B cell (primary cell): Measurements from ENCODE around the gene DBR1. TPM values are rescaled to one million over a fixed set of nuclear protein-coding genes. Genes with fewer than 3 reads are reported as not detected.

Source experiments
- ATAC-seq: fragments of 200-7000 bp; cut with Tn5 transposase; one replicate; pipeline ENCODE4 v1.10.0; 2021; ENCODE audit warnings: low read depth, mild to moderate bottlenecking, moderate number of reproducible peaks, moderate library complexity
- CTCF ChIA-PET: fragments of 350-600 bp; sonication (Branson Sonifier 250); formaldehyde crosslinking; loops from one replicate; lab custom pipeline; 2021; ENCODE audit warnings: antibody characterized with exemption, inconsistent platforms; lab: Charles Lee
- POLR2A ChIA-PET: fragments of 350-600 bp; sonication (Branson Sonifier 250); formaldehyde crosslinking; loops from one replicate; lab custom pipeline; 2021; ENCODE audit warnings: antibody characterized with exemption; lab: Charles Lee
- DNase-seq: peaks from one replicate; pipeline ENCODE4 v3.0.0; 2013
- H2AFZ ChIP-seq: 2 replicates; pipeline ENCODE4 v1.6.1; 2012; ENCODE audit warnings: mild to moderate bottlenecking, low read depth, low read length; ENCODE audit not compliant: insufficient read depth, poor library complexity, severe bottlenecking
- H3K27ac ChIP-seq, 2 donors: 1 replicate in 1 of 2; 2 replicates in 1 of 2; pipeline ENCODE4 v1.5.1; 2012 to 2013; ENCODE audit warnings: low read length in 2 of 2, mild to moderate bottlenecking in 2 of 2, moderate library complexity in 1 of 2
- H3K27me3 ChIP-seq, 4 experiments: fragments of 200-600 bp in 1 of 4; sonication (generic) in 1 of 4; replicated peaks in 1 of 4; 1 replicate in 2 of 4; 2 replicates in 2 of 4; pipeline versions ENCODE4 v1.6.1 to v1.7.0; 2013 to 2016; ENCODE audit warnings: low read length in 3 of 4, mild to moderate bottlenecking in 2 of 4, mixed read lengths in 1 of 4, moderate library complexity in 1 of 4; ENCODE audit not compliant: insufficient read depth in 4 of 4, control insufficient read depth in 3 of 4; ENCODE audit errors: control extremely low read depth in 1 of 4
- H3K36me3 ChIP-seq, 2 experiments: replicated peaks in 1 of 2; 1 replicate in 1 of 2; 2 replicates in 1 of 2; pipeline versions ENCODE4 v1.6.1 to v1.7.1; 2013; ENCODE audit warnings: low read length in 1 of 2; ENCODE audit not compliant: insufficient read depth in 2 of 2, control insufficient read depth in 1 of 2; ENCODE audit errors: control extremely low read depth in 1 of 2, extremely low read depth in 1 of 2
- H3K4me1 ChIP-seq, 2 donors: fragments of 200-600 bp in 1 of 2; sonication (generic) in 1 of 2; 1 replicate in 1 of 2; 2 replicates in 1 of 2; pipeline versions ENCODE4 v1.5.1 to v1.6.1; 2013 to 2017; ENCODE audit warnings: low read length in 2 of 2; ENCODE audit not compliant: control insufficient read depth in 2 of 2, insufficient read depth in 2 of 2
- H3K4me2 ChIP-seq: replicated peaks from 2 replicates; pipeline ENCODE3; 2012; ENCODE audit warnings: mild to moderate bottlenecking, low read depth, low read length; ENCODE audit not compliant: poor library complexity, severe bottlenecking
- H3K4me3 ChIP-seq, 5 experiments: fragments of 200-600 bp in 1 of 5; sonication (generic) in 1 of 5; 1 replicate in 3 of 5; 2 replicates in 2 of 5; pipeline versions ENCODE4 v1.5.1 to v1.7.0; 2011 to 2016; ENCODE audit warnings: low read length in 4 of 5, mild to moderate bottlenecking in 4 of 5, low read depth in 2 of 5, control low read depth in 1 of 5, moderate library complexity in 1 of 5; ENCODE audit not compliant: insufficient read depth in 1 of 5; ENCODE audit errors: control extremely low read depth in 1 of 5, extremely low read depth in 1 of 5
- H3K79me2 ChIP-seq: fragments of 200-600 bp; sonication (generic); one replicate; pipeline ENCODE4 v1.6.0; 2016; ENCODE audit warnings: low read length; ENCODE audit not compliant: control insufficient read depth, insufficient read depth
- H3K9ac ChIP-seq: fragments of 200-600 bp; sonication (generic); 2 replicates; pipeline ENCODE4 v1.6.1; 2017; ENCODE audit warnings: mild to moderate bottlenecking, low read length, moderate library complexity
- H3K9me3 ChIP-seq, 3 donors: one replicate each; pipeline versions ENCODE4 v1.6.1 to v1.7.1; 2013; ENCODE audit warnings: low read length in 2 of 3; ENCODE audit not compliant: control insufficient read depth in 2 of 3, insufficient read depth in 1 of 3; ENCODE audit errors: control extremely low read depth in 1 of 3
- H4K20me1 ChIP-seq: 2 replicates; pipeline ENCODE4 v1.6.0; 2012; ENCODE audit warnings: mild to moderate bottlenecking, low read length; ENCODE audit not compliant: insufficient read depth, control insufficient read depth, poor library complexity, severe bottlenecking
- H3K27ac Mint-ChIP-seq: one replicate; pipeline ENCODE4 v1.8.0; 2021; ENCODE audit warnings: mixed read lengths
- H3K27me3 Mint-ChIP-seq: one replicate; pipeline ENCODE4 v1.8.0; 2021; ENCODE audit warnings: mixed read lengths
- H3K4me1 Mint-ChIP-seq: one replicate; pipeline ENCODE4 v1.8.0; 2021; ENCODE audit warnings: mixed read lengths
- H3K4me3 Mint-ChIP-seq: one replicate; pipeline ENCODE4 v1.8.0; 2021; ENCODE audit warnings: mixed read lengths
- H3K9me3 Mint-ChIP-seq: one replicate; pipeline ENCODE4 v1.8.0; 2022; ENCODE audit warnings: mixed read lengths; ENCODE audit not compliant: insufficient read depth
- CTCF ChIP-seq: fragments of 200-600 bp; IDR thresholded peaks from one replicate; pipeline ENCODE4 v1.8.0; 2022; ENCODE audit warnings: antibody characterized with exemption, mild to moderate bottlenecking
- EZH2 ChIP-seq: IDR thresholded peaks from 2 replicates; pipeline ENCODE4 v1.6.1; 2012; ENCODE audit warnings: borderline replicate concordance, low read depth, mild to moderate bottlenecking, moderate library complexity, low read length; ENCODE audit not compliant: insufficient read depth, poor library complexity, severe bottlenecking
- WGBS: methylation state at CpG from one replicate; pipeline ENCODE4 v1.1.5; 2013; ENCODE audit warnings: missing lambda C conversion rate; ENCODE audit not compliant: insufficient coverage; 5-methylcytosine and 5-hydroxymethylcytosine counted together
- intact Hi-C: fragments of 100-400 bp; cut with micrococcal nuclease; formaldehyde crosslinking; loops from one replicate; pipeline ENCODE4 v1.10.0; 2022
- polyA plus RNA-seq: library from polyadenylated mRNA; depleted of rRNA; stranded (reverse); fragments of >200 nt; gene quantifications from 2 replicates; pipeline ENCODE4 v1.2.3, GENCODE V29; 2012
- total RNA-seq, 2 donors: library from RNA; stranded (reverse); fragments of 120-200 nt in 1 of 2; gene quantifications; 1 replicate in 1 of 2; 2 replicates in 1 of 2; pipeline versions ENCODE4 v1.2.3 to v1.2.4, GENCODE V29; 2013 to 2022

Gene DBR1
- total and polyA plus RNA-seq, 2 donors (not counting 1 experiment from before 2014, with no cell fraction given): 7.5 to 22.6 TPM

GRCh38 chr3:138219255-138219654 is 44.5 kb upstream of the DBR1 start:
- Mint-ChIP-seq H3K27me3 (no peaks in the 10 kb centered on the region), H3K4me3 (no peak overlapping the region), H3K9me3 (no peaks in the 10 kb centered on the region), H3K27ac (no peak overlapping the region), H3K4me1 (peaks cover 20% of the 10 kb centered on the region)
- DNase-seq (no peak), ATAC-seq (no peak)
- Histone ChIP-seq H3K4me2 (no peak overlapping the region), H3K4me1 (no peaks in the 10 kb centered on the region), H3K4me3 (no peak overlapping the region), H4K20me1 (peaks cover 28% of the 10 kb centered on the region), H3K27ac (no peak overlapping the region), H2AFZ (no peak overlapping the region), H3K27me3 (no peaks in the 10 kb centered on the region), H3K9ac (no peak overlapping the region), H3K79me2 (peaks cover 15% of the 10 kb centered on the region), H3K9me3 (no peaks in the 10 kb centered on the region), H3K36me3 (peaks cover 2 to 28% of the 10 kb centered on the region in 2 experiments)
- ChIA-PET CTCF (no interaction called here), POLR2A (no interaction called here)
- 86% methylated on average over 1 of the region's 1 CpG for WGBS
- TF ChIP-seq EZH2: no peak
- TF ChIP-seq CTCF: no peak
- intact Hi-C loops: no loop called here

- peaks cover 6% of the 10 kb centered on the region for H3K4me1 Mint-ChIP-seq
Observed at GRCh38 chr3:138213398-138214085, 38.8 kb upstream of the DBR1 start.

More at GRCh38 chr3:138213398-138214085, 38.8 kb upstream of the DBR1 start:
- ChIA-PET CTCF (no interaction called here), POLR2A (no interaction called here)
- H3K4me3 ChIP-seq: no peak overlapping the region
- H3K27ac ChIP-seq: no peak overlapping the region
- no peak overlapping the region for H3K4me2 ChIP-seq
- no peak for DNase-seq
- 100% methylated on average over 2 of the region's 7 CpGs for WGBS
- H3K36me3 ChIP-seq: peaks cover 0 to 12% of the 10 kb centered on the region in 2 experiments
- Mint-ChIP-seq H3K27ac (no peak overlapping the region), H3K27me3 (no peaks in the 10 kb centered on the region), H3K4me3 (no peak overlapping the region), H3K9me3 (no peaks in the 10 kb centered on the region)
- no peaks in the 10 kb centered on the region for H3K27me3 ChIP-seq
- intact Hi-C loops: no loop called here
- no peak overlapping the region for H2AFZ ChIP-seq
- H3K4me1 ChIP-seq: no peaks in the 10 kb centered on the region
- H3K9ac ChIP-seq: no peak overlapping the region
- no peak for ATAC-seq
- peaks cover 28% of the 10 kb centered on the region for H3K79me2 ChIP-seq
- no peaks in the 10 kb centered on the region for H3K9me3 ChIP-seq
- TF ChIP-seq EZH2 (no peak), CTCF (no peak)
- peaks cover 23% of the 10 kb centered on the region for H4K20me1 ChIP-seq
